Stomach (tissue), 4 donors: Measurements from ENCODE around the gene TMEM40.

Source experiments
- CTCF ChIP-seq, 7 experiments: fragments of 450-650 bp in 4 of 7; fragments of 200-600 bp in 3 of 7; sonication (generic) in 3 of 7; IDR thresholded peaks; one replicate each; pipeline ENCODE4 v1.5.1; 2016 to 2019; ENCODE audit warnings: antibody characterized with exemption in 7 of 7, control low read depth in 2 of 7, mild to moderate bottlenecking in 1 of 7
- EP300 ChIP-seq: sonication (generic); formaldehyde crosslinking; IDR thresholded peaks from one replicate; pipeline ENCODE4 v1.6.1; 2017; ENCODE audit warnings: antibody characterized with exemption
- POLR2AphosphoS5 ChIP-seq, 3 donors: sonication (generic); formaldehyde crosslinking; IDR thresholded peaks; one replicate each; pipeline ENCODE4 v1.6.1; 2016; ENCODE audit warnings: antibody characterized with exemption in 3 of 3

- TF ChIP-seq POLR2AphosphoS5 (IDR thresholded peaks at IDR 0.05) (no peak), CTCF (IDR thresholded peaks at IDR 0.05) (no peak), EP300 (no peak)
These were observed 12.2 kb upstream of the TMEM40 start for GRCh38 chr3:12771236-12771635.
